ENCODE data around the gene SULT1C3.

Gene SULT1C3

GRCh38 chr2:108239786-108240185 is at the start of gene SULT1C3:
SULT1C3 (plus strand) TSS chr2:108239968; CDS start chr2:108247195, 7,227 bp downstream.
- DNase-seq (ENCODE audit: low read depth in 2 of 2): no peak

GRCh38 chr2:108193251-108193650 is 46.5 kb upstream of the SULT1C3 start:
- no peak for DNase-seq (ENCODE audit: low read depth in 2 of 2)

GRCh38 chr2:108194409-108195132 is 45.2 kb upstream of the SULT1C3 start:
- no peak for DNase-seq (ENCODE audit: low read depth in 2 of 2)

- DNase-seq (ENCODE audit: low read depth in 2 of 2): no peak
Observed at GRCh38 chr2:108195133-108195439, 44.7 kb upstream of the SULT1C3 start.

GRCh38 chr2:108199726-108200125 is 40.0 kb upstream of the SULT1C3 start:
- DNase-seq (ENCODE audit: low read depth in 2 of 2): no peak

- no peak for DNase-seq (ENCODE audit: low read depth in 2 of 2)
Observed at GRCh38 chr2:108200569-108200968, 39.2 kb upstream of the SULT1C3 start.

GRCh38 chr2:108212671-108213070 is 27.1 kb upstream of the SULT1C3 start:
- DNase-seq (ENCODE audit: low read depth in 2 of 2): no peak

- no peak for DNase-seq (ENCODE audit: low read depth in 2 of 2)
Observed at GRCh38 chr2:108215794-108216211, 24.0 kb upstream of the SULT1C3 start.

GRCh38 chr2:108217211-108217610 is 22.6 kb upstream of the SULT1C3 start:
- no peak for DNase-seq (ENCODE audit: low read depth in 2 of 2)

- no peak for DNase-seq (ENCODE audit: low read depth in 2 of 2)
Observed at GRCh38 chr2:108219688-108220087, 20.1 kb upstream of the SULT1C3 start.

GRCh38 chr2:108220191-108220590 is 19.6 kb upstream of the SULT1C3 start:
- DNase-seq (ENCODE audit: low read depth in 2 of 2): no peak

- DNase-seq (ENCODE audit: low read depth in 2 of 2): no peak
Observed at GRCh38 chr2:108220942-108221541, 18.7 kb upstream of the SULT1C3 start.

GRCh38 chr2:108222261-108222660 is 17.5 kb upstream of the SULT1C3 start:
- no peak for DNase-seq (ENCODE audit: low read depth in 2 of 2)

GRCh38 chr2:108223573-108223972 is 16.2 kb upstream of the SULT1C3 start:
- DNase-seq (ENCODE audit: low read depth in 2 of 2): no peak

- DNase-seq (ENCODE audit: low read depth in 2 of 2): no peak
Observed at GRCh38 chr2:108224022-108224421, 15.7 kb upstream of the SULT1C3 start.

GRCh38 chr2:108226564-108226963 is 13.2 kb upstream of the SULT1C3 start:
- DNase-seq (ENCODE audit: low read depth in 2 of 2): no peak

GRCh38 chr2:108228006-108228405 is 11.8 kb upstream of the SULT1C3 start:
- no peak for DNase-seq (ENCODE audit: low read depth in 2 of 2)

- no peak for DNase-seq (ENCODE audit: low read depth in 2 of 2)
Observed at GRCh38 chr2:108228537-108228936, 11.2 kb upstream of the SULT1C3 start.

GRCh38 chr2:108229875-108230274 is 9.9 kb upstream of the SULT1C3 start:
- no peak for DNase-seq (ENCODE audit: low read depth in 2 of 2)

- DNase-seq (ENCODE audit: low read depth in 2 of 2): no peak
Observed at GRCh38 chr2:108235577-108235976, 4.2 kb upstream of the SULT1C3 start.

GRCh38 chr2:108236676-108237335 is 3.0 kb upstream of the SULT1C3 start:
- DNase-seq (ENCODE audit: low read depth in 2 of 2): no peak

- DNase-seq (ENCODE audit: low read depth in 2 of 2): no peak
Observed at GRCh38 chr2:108240966-108241365, 1.2 kb downstream of the SULT1C3 start.

GRCh38 chr2:108243566-108243965 is 3.8 kb downstream of the SULT1C3 start:
- no peak for DNase-seq (ENCODE audit: low read depth in 2 of 2)

Data from stimulated activated CD8-positive, alpha-beta memory T cell treated with anti-CD3 and anti-CD28 coated beads, Interleukin-15, amount 100 ng/mL, for 48 hours (primary cell).